B cell (primary cell): ENCODE measurements around the gene HS3ST3A1. TPM values are rescaled to one million over a fixed set of nuclear protein-coding genes. Genes with fewer than 3 reads are reported as not detected.

Experiments
- ATAC-seq: fragments of 200-7000 bp; cut with Tn5 transposase; one replicate; pipeline ENCODE4 v1.10.0; 2021; ENCODE audit warnings: low read depth, mild to moderate bottlenecking, moderate number of reproducible peaks, moderate library complexity
- CTCF ChIA-PET: fragments of 350-600 bp; sonication (Branson Sonifier 250); formaldehyde crosslinking; loops from one replicate; lab custom pipeline; 2021; ENCODE audit warnings: antibody characterized with exemption, inconsistent platforms; lab: Charles Lee
- POLR2A ChIA-PET: fragments of 350-600 bp; sonication (Branson Sonifier 250); formaldehyde crosslinking; loops from one replicate; lab custom pipeline; 2021; ENCODE audit warnings: antibody characterized with exemption; lab: Charles Lee
- DNase-seq: peaks from one replicate; pipeline ENCODE4 v3.0.0; 2013
- H2AFZ ChIP-seq: 2 replicates; pipeline ENCODE4 v1.6.1; 2012; ENCODE audit warnings: mild to moderate bottlenecking, low read depth, low read length; ENCODE audit not compliant: insufficient read depth, poor library complexity, severe bottlenecking
- H3K27ac ChIP-seq, 2 donors: 1 replicate in 1 of 2; 2 replicates in 1 of 2; pipeline ENCODE4 v1.5.1; 2012 to 2013; ENCODE audit warnings: low read length in 2 of 2, mild to moderate bottlenecking in 2 of 2, moderate library complexity in 1 of 2
- H3K27me3 ChIP-seq, 4 experiments: fragments of 200-600 bp in 1 of 4; sonication (generic) in 1 of 4; replicated peaks in 1 of 4; 1 replicate in 2 of 4; 2 replicates in 2 of 4; pipeline versions ENCODE4 v1.6.1 to v1.7.0; 2013 to 2016; ENCODE audit warnings: low read length in 3 of 4, mild to moderate bottlenecking in 2 of 4, mixed read lengths in 1 of 4, moderate library complexity in 1 of 4; ENCODE audit not compliant: insufficient read depth in 4 of 4, control insufficient read depth in 3 of 4; ENCODE audit errors: control extremely low read depth in 1 of 4
- H3K36me3 ChIP-seq, 2 experiments: replicated peaks in 1 of 2; 1 replicate in 1 of 2; 2 replicates in 1 of 2; pipeline versions ENCODE4 v1.6.1 to v1.7.1; 2013; ENCODE audit warnings: low read length in 1 of 2; ENCODE audit not compliant: insufficient read depth in 2 of 2, control insufficient read depth in 1 of 2; ENCODE audit errors: control extremely low read depth in 1 of 2, extremely low read depth in 1 of 2
- H3K4me1 ChIP-seq, 2 donors: fragments of 200-600 bp in 1 of 2; sonication (generic) in 1 of 2; 1 replicate in 1 of 2; 2 replicates in 1 of 2; pipeline versions ENCODE4 v1.5.1 to v1.6.1; 2013 to 2017; ENCODE audit warnings: low read length in 2 of 2; ENCODE audit not compliant: control insufficient read depth in 2 of 2, insufficient read depth in 2 of 2
- H3K4me2 ChIP-seq: replicated peaks from 2 replicates; pipeline ENCODE3; 2012; ENCODE audit warnings: mild to moderate bottlenecking, low read depth, low read length; ENCODE audit not compliant: poor library complexity, severe bottlenecking
- H3K4me3 ChIP-seq, 5 experiments: fragments of 200-600 bp in 1 of 5; sonication (generic) in 1 of 5; 1 replicate in 3 of 5; 2 replicates in 2 of 5; pipeline versions ENCODE4 v1.5.1 to v1.7.0; 2011 to 2016; ENCODE audit warnings: low read length in 4 of 5, mild to moderate bottlenecking in 4 of 5, low read depth in 2 of 5, control low read depth in 1 of 5, moderate library complexity in 1 of 5; ENCODE audit not compliant: insufficient read depth in 1 of 5; ENCODE audit errors: control extremely low read depth in 1 of 5, extremely low read depth in 1 of 5
- H3K79me2 ChIP-seq: fragments of 200-600 bp; sonication (generic); one replicate; pipeline ENCODE4 v1.6.0; 2016; ENCODE audit warnings: low read length; ENCODE audit not compliant: control insufficient read depth, insufficient read depth
- H3K9ac ChIP-seq: fragments of 200-600 bp; sonication (generic); 2 replicates; pipeline ENCODE4 v1.6.1; 2017; ENCODE audit warnings: mild to moderate bottlenecking, low read length, moderate library complexity
- H3K9me3 ChIP-seq, 3 donors: one replicate each; pipeline versions ENCODE4 v1.6.1 to v1.7.1; 2013; ENCODE audit warnings: low read length in 2 of 3; ENCODE audit not compliant: control insufficient read depth in 2 of 3, insufficient read depth in 1 of 3; ENCODE audit errors: control extremely low read depth in 1 of 3
- H4K20me1 ChIP-seq: 2 replicates; pipeline ENCODE4 v1.6.0; 2012; ENCODE audit warnings: mild to moderate bottlenecking, low read length; ENCODE audit not compliant: insufficient read depth, control insufficient read depth, poor library complexity, severe bottlenecking
- H3K27ac Mint-ChIP-seq: one replicate; pipeline ENCODE4 v1.8.0; 2021; ENCODE audit warnings: mixed read lengths
- H3K27me3 Mint-ChIP-seq: one replicate; pipeline ENCODE4 v1.8.0; 2021; ENCODE audit warnings: mixed read lengths
- H3K4me1 Mint-ChIP-seq: one replicate; pipeline ENCODE4 v1.8.0; 2021; ENCODE audit warnings: mixed read lengths
- H3K4me3 Mint-ChIP-seq: one replicate; pipeline ENCODE4 v1.8.0; 2021; ENCODE audit warnings: mixed read lengths
- H3K9me3 Mint-ChIP-seq: one replicate; pipeline ENCODE4 v1.8.0; 2022; ENCODE audit warnings: mixed read lengths; ENCODE audit not compliant: insufficient read depth
- EZH2 ChIP-seq: IDR thresholded peaks from 2 replicates; pipeline ENCODE4 v1.6.1; 2012; ENCODE audit warnings: borderline replicate concordance, low read depth, mild to moderate bottlenecking, moderate library complexity, low read length; ENCODE audit not compliant: insufficient read depth, poor library complexity, severe bottlenecking
- WGBS: methylation state at CpG from one replicate; pipeline ENCODE4 v1.1.5; 2013; ENCODE audit warnings: missing lambda C conversion rate; ENCODE audit not compliant: insufficient coverage; 5-methylcytosine and 5-hydroxymethylcytosine counted together
- intact Hi-C: fragments of 100-400 bp; cut with micrococcal nuclease; formaldehyde crosslinking; loops from one replicate; pipeline ENCODE4 v1.10.0; 2022
- polyA plus RNA-seq: library from polyadenylated mRNA; depleted of rRNA; stranded (reverse); fragments of >200 nt; gene quantifications from 2 replicates; pipeline ENCODE4 v1.2.3, GENCODE V29; 2012
- total RNA-seq, 2 donors: library from RNA; stranded (reverse); fragments of 120-200 nt in 1 of 2; gene quantifications; 1 replicate in 1 of 2; 2 replicates in 1 of 2; pipeline versions ENCODE4 v1.2.3 to v1.2.4, GENCODE V29; 2013 to 2022
- TF ChIP-seq, protein P1 (sequence below): fragments of 200-600 bp; IDR thresholded peaks from one replicate; pipeline ENCODE4 v1.8.0; 2022; ENCODE audit warnings: antibody characterized with exemption, mild to moderate bottlenecking

Gene HS3ST3A1
- total and polyA plus RNA-seq, 2 donors (not counting 1 experiment from before 2014, with no cell fraction given), result 0.17 to 0.75 TPM

DNA sequence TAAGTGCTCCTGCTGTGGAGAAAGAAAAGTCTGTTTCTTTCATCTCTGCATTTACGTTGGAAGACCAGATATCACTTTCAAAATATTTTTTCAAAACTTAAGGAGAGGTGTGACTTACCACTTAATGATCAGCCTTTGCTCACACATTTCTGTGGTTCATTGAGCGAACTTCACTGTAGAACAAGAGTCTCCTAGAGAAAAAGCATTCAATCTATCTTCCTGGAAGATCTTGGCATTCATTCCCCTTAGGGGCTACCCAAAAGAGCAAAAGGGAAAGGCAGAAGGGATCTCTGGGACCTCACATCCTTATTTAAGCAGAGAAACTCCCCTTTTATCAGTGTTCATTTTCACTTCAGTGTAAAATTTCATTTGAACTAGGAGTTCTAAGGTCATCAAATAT, 61.2 kb downstream of the HS3ST3A1 start:
- Histone ChIP-seq H3K36me3 (no peaks in the 10 kb centered on the region), H2AFZ (no peak overlapping the region), H3K4me2 (no peak overlapping the region), H3K27me3 (no peaks in the 10 kb centered on the region), H3K4me3 (no peak overlapping the region), H3K9me3 (peaks cover 0 to 4% (median 0%) of the 10 kb centered on the region in 3 donors), H3K79me2 (no peaks in the 10 kb centered on the region), H3K27ac (no peak overlapping the region), H4K20me1 (no peaks in the 10 kb centered on the region), H3K9ac (no peak overlapping the region), H3K4me1 (no peaks in the 10 kb centered on the region)
- ChIA-PET POLR2A (no interaction called here), CTCF (no interaction called here)
- no peak for ATAC-seq
- Mint-ChIP-seq H3K27me3 (no peaks in the 10 kb centered on the region), H3K27ac (no peak overlapping the region), H3K9me3 (peaks cover 2% of the 10 kb centered on the region), H3K4me1 (no peaks in the 10 kb centered on the region), H3K4me3 (no peak overlapping the region)
- WGBS, result 100% methylated on average over 1 of the region's 2 CpGs
- intact Hi-C loops, result no loop called here
- DNase-seq, result no peak
- TF ChIP-seq, protein P1, sequence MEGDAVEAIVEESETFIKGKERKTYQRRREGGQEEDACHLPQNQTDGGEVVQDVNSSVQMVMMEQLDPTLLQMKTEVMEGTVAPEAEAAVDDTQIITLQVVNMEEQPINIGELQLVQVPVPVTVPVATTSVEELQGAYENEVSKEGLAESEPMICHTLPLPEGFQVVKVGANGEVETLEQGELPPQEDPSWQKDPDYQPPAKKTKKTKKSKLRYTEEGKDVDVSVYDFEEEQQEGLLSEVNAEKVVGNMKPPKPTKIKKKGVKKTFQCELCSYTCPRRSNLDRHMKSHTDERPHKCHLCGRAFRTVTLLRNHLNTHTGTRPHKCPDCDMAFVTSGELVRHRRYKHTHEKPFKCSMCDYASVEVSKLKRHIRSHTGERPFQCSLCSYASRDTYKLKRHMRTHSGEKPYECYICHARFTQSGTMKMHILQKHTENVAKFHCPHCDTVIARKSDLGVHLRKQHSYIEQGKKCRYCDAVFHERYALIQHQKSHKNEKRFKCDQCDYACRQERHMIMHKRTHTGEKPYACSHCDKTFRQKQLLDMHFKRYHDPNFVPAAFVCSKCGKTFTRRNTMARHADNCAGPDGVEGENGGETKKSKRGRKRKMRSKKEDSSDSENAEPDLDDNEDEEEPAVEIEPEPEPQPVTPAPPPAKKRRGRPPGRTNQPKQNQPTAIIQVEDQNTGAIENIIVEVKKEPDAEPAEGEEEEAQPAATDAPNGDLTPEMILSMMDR, result no peak
- no peak for TF ChIP-seq EZH2

DNA sequence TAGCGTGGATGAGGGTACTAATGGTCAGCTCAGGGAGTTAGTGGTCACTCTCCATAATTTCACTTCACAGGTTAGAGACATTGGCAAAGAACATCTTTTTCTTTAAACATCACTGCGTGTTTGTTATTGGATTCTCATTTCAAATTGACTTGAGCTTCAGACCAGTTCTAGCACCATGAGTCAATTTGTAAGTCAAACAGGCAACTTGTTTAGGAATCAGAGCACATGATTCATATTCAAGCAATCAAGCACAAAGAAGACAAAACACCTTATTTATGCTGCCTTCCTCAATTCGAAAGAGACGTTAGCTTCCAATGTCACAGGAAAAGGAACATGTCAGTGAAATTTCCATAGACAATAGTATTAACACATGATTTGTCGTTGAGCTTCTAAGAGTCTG, 62.3 kb downstream of the HS3ST3A1 start:
- Mint-ChIP-seq H3K27me3 (no peaks in the 10 kb centered on the region), H3K27ac (no peak overlapping the region), H3K9me3 (peaks cover 2% of the 10 kb centered on the region), H3K4me1 (no peaks in the 10 kb centered on the region), H3K4me3 (no peak overlapping the region)
- H3K9me3 ChIP-seq, result peaks cover 0 to 6% (median 0%) of the 10 kb centered on the region in 3 donors
- TF ChIP-seq, protein P1, result no peak
- TF ChIP-seq EZH2, result no peak
- H3K4me3 ChIP-seq, result no peak overlapping the region
- no peaks in the 10 kb centered on the region for H3K27me3 ChIP-seq
- H3K4me2 ChIP-seq, result no peak overlapping the region
- no peaks in the 10 kb centered on the region for H4K20me1 ChIP-seq
- no peaks in the 10 kb centered on the region for H3K79me2 ChIP-seq
- WGBS, result 93% methylated on average over 2 of the region's 5 CpGs
- no peaks in the 10 kb centered on the region for H3K4me1 ChIP-seq
- ChIA-PET CTCF (no interaction called here), POLR2A (no interaction called here)
- ATAC-seq (no peak), DNase-seq (no peak)
- H3K9ac ChIP-seq, result no peak overlapping the region
- H3K27ac ChIP-seq, result no peak overlapping the region
- intact Hi-C loops, result no loop called here
- H2AFZ ChIP-seq, result no peak overlapping the region
- no peaks in the 10 kb centered on the region for H3K36me3 ChIP-seq
